ENCODE measurements around the gene ZYG11B. TPM values are rescaled to one million over a fixed set of nuclear protein-coding genes. Genes with fewer than 3 reads are reported as not detected.

The ZYG11B gene
- total and polyA plus RNA-seq, 9 of the 15 experiments (the other 6 are each of a cell fraction or from before 2014, with no cell fraction given): 4.9 to 22.2 (median 12.2) TPM

- no peaks in the 10 kb centered on the region for H3K27me3 ChIP-seq (ENCODE audit: control insufficient read depth in 2 of 2, insufficient read depth in 2 of 2, low read length in 2 of 2)
- H4K20me1 ChIP-seq (replicated peaks; ENCODE audit: control insufficient read depth, insufficient read depth, low read length): 0 out of 2 replicates have a peak, but pooled peaks cover 4% of the 10 kb centered on the region
- no peak for FAIRE-seq
- no peak overlapping the region for H3K4me3 ChIP-seq
- in situ Hi-C loops (cut with MboI) (no loop called here), intact Hi-C loops (cut with micrococcal nuclease) (no loop called here)
- peaks cover 60% of the 10 kb centered on the region for H3K36me3 ChIP-seq (ENCODE audit: control insufficient read depth, insufficient read depth, low read length)
- no peak overlapping the region for H2AFZ ChIP-seq (ENCODE audit: low read depth, low read length)
- no peak overlapping the region for H3K27ac ChIP-seq (ENCODE audit: extremely low read depth, low read depth, low read length)
- ChIA-PET POLR2A (interaction anchor here (1.8 kb wide), 1 partner anchor 14 kb away, joined by 6 read pairs; the partner anchor contains the start of gene ZYG11A), CTCF (ENCODE audit: low intra/inter-chr PET ratio) (no interaction called here)
- no peak overlapping the region for H3K9ac ChIP-seq (ENCODE audit: insufficient read depth in 1 of 2, low read depth in 2 of 2, low read length in 2 of 2)
- TF ChIP-seq THRB (CRISPR knock-in tag; conservative IDR thresholded peaks at IDR 0.05): no peak
- TF ChIP-seq ZNF584 (CRISPR knock-in tag; IDR thresholded peaks at IDR 0.05; ENCODE audit: low read depth): no peak
- H3K9me3 ChIP-seq (replicated peaks; ENCODE audit: control insufficient read depth, insufficient read depth, low read depth, low read length): no peaks in the 10 kb centered on the region
- no peak for ATAC-seq
- no TSS peak for BruUV-seq (replicated peaks)
- H3K9me1 ChIP-seq (ENCODE audit: control insufficient read depth, insufficient read depth, low read length): no peaks in the 10 kb centered on the region
- peaks cover 7 to 8% of the 10 kb centered on the region in 2 experiments; a peak in 1 of 5 replicates for H3K4me1 ChIP-seq (replicated peaks in 1 of 2; ENCODE audit: control insufficient read depth in 2 of 2, insufficient read depth in 2 of 2, low read length in 2 of 2)
- 97% methylated on average over 4 of the region's 4 CpGs for WGBS (ENCODE audit: insufficient coverage, low coverage, missing lambda C conversion rate)
- no peak for DNase-seq (ENCODE audit: extremely low read depth in 1 of 4, low spot score in 3 of 4)
- peaks cover 61% of the 10 kb centered on the region for H3K79me2 ChIP-seq (ENCODE audit: control insufficient read depth, insufficient read depth, low read length)
- no peak overlapping the region for H3K4me2 ChIP-seq (ENCODE audit: insufficient read depth, low read length)
Observed at GRCh38 chr1:52856026-52856425, 129.8 kb downstream of the ZYG11B start.

- intact Hi-C loops (cut with micrococcal nuclease) (no loop called here), in situ Hi-C loops (cut with MboI) (no loop called here)
- ChIA-PET CTCF (ENCODE audit: low intra/inter-chr PET ratio) (no interaction called here), POLR2A (interaction anchor here (0.9 to 1.8 kb wide), 6 partner anchors 9 to 17 kb away, joined by 3 to 7 read pairs (median 5); partner anchors contain the start of gene ZYG11A)
- H3K79me2 ChIP-seq (ENCODE audit: control insufficient read depth, insufficient read depth, low read length): peaks cover 46% of the 10 kb centered on the region
- no peak overlapping the region for H3K4me3 ChIP-seq
- whole genome bisulfite sequencing (ENCODE audit: insufficient coverage, low coverage, missing lambda C conversion rate): 92% methylated on average over 4 of the region's 4 CpGs
- no peak overlapping the region for H3K27ac ChIP-seq (ENCODE audit: extremely low read depth, low read depth, low read length)
- H3K9me3 ChIP-seq (replicated peaks; ENCODE audit: control insufficient read depth, insufficient read depth, low read depth, low read length): no peaks in the 10 kb centered on the region
- no peaks in the 10 kb centered on the region for H3K9me1 ChIP-seq (ENCODE audit: control insufficient read depth, insufficient read depth, low read length)
- H3K27me3 ChIP-seq (ENCODE audit: control insufficient read depth in 2 of 2, insufficient read depth in 2 of 2, low read length in 2 of 2): no peaks in the 10 kb centered on the region
- ATAC-seq (no peak), FAIRE-seq (no peak), DNase-seq (ENCODE audit: extremely low read depth in 1 of 4, low spot score in 3 of 4) (no peak)
- no peak overlapping the region for H2AFZ ChIP-seq (ENCODE audit: low read depth, low read length)
- no TSS peak for BruUV-seq (replicated peaks)
- H3K36me3 ChIP-seq (ENCODE audit: control insufficient read depth, insufficient read depth, low read length): peaks cover 65% of the 10 kb centered on the region
- H4K20me1 ChIP-seq (replicated peaks; ENCODE audit: control insufficient read depth, insufficient read depth, low read length): 0 out of 2 replicates have a peak, but pooled peaks cover 4% of the 10 kb centered on the region
- H3K4me1 ChIP-seq (replicated peaks in 1 of 2; ENCODE audit: control insufficient read depth in 2 of 2, insufficient read depth in 2 of 2, low read length in 2 of 2): peaks cover 3 to 5% of the 10 kb centered on the region in 2 experiments; a peak in 1 of 5 replicates
- no peak overlapping the region for H3K4me2 ChIP-seq (ENCODE audit: insufficient read depth, low read length)
- H3K9ac ChIP-seq (ENCODE audit: insufficient read depth in 1 of 2, low read depth in 2 of 2, low read length in 2 of 2): no peak overlapping the region
- TF ChIP-seq PHF21A (IDR thresholded peaks at IDR 0.05; ENCODE audit: borderline replicate concordance, low read depth): no peak
- no peak for TF ChIP-seq ZBTB12 (CRISPR knock-in tag; IDR thresholded peaks at IDR 0.05)
- TF ChIP-seq ZBTB26 (CRISPR knock-in tag; IDR thresholded peaks at IDR 0.05): no peak
- no peak for TF ChIP-seq RFX5 (IDR thresholded peaks at IDR 0.05; ENCODE audit: low read depth, low read length)
- TF ChIP-seq E2F1 (CRISPR knock-in tag; IDR thresholded peaks at IDR 0.05): no peak
- TF ChIP-seq PTBP1 (IDR thresholded peaks at IDR 0.05; ENCODE audit: low read depth, low read length): no peak
- no peak for TF ChIP-seq XRCC3 (IDR thresholded peaks at IDR 0.05)
- no peak for TF ChIP-seq NFATC3 (IDR thresholded peaks at IDR 0.05)
Observed at GRCh38 chr1:52857443-52857842, 131.2 kb downstream of the ZYG11B start.

Measured in K562 (cell line).